Cardiac fibroblast (primary cell): ENCODE measurements around the gene RAPGEF3.

Experiments
- DNase-seq, 2 donors: peaks; one replicate each; pipeline versions ENCODE4 v3.0.0 to v3.0.0-alpha.2; 2010; ENCODE audit warnings: low read depth in 2 of 2
- H3K4me3 ChIP-seq, 2 donors: replicated peaks in 1 of 2; 1 replicate in 1 of 2; 2 replicates in 1 of 2; pipeline ENCODE4 v1.5.1; 2011; ENCODE audit warnings: low read depth in 2 of 2, low read length in 2 of 2, mild to moderate bottlenecking in 2 of 2, moderate library complexity in 1 of 2
- CTCF ChIP-seq: IDR thresholded peaks from one replicate; pipeline ENCODE4 v1.5.1; 2011; ENCODE audit warnings: low read depth, mild to moderate bottlenecking, low read length, inconsistent platforms

Gene RAPGEF3

GRCh38 chr12:47739297-47739696 is 19.4 kb downstream of the RAPGEF3 start:
- TF ChIP-seq CTCF: no peak
- DNase-seq: no peak
- no peak overlapping the region for H3K4me3 ChIP-seq

- no peak for DNase-seq
- TF ChIP-seq CTCF: no peak
- H3K4me3 ChIP-seq: no peak overlapping the region
Measured at GRCh38 chr12:47737936-47738594, 20.6 kb downstream of the RAPGEF3 start.

- H3K4me3 ChIP-seq: no peak overlapping the region
- no peak for TF ChIP-seq CTCF
- peak; percentile 75 to 91 for DNase-seq
Measured at GRCh38 chr12:47736877-47737676, 21.6 kb downstream of the RAPGEF3 start.

GRCh38 chr12:47736216-47736615 is 22.5 kb downstream of the RAPGEF3 start:
- DNase-seq: no peak
- no peak for TF ChIP-seq CTCF
- no peak overlapping the region for H3K4me3 ChIP-seq

- TF ChIP-seq CTCF: no peak
- no peak overlapping the region for H3K4me3 ChIP-seq
- peak in 1 of 2 donors; percentile 39 for DNase-seq
Measured at GRCh38 chr12:47735649-47736048, 23.0 kb downstream of the RAPGEF3 start.

- DNase-seq: no peak
- no peak overlapping the region for H3K4me3 ChIP-seq
- no peak for TF ChIP-seq CTCF
Measured at GRCh38 chr12:47734725-47735480, 23.8 kb downstream of the RAPGEF3 start.
